ENCODE measurements around the gene TRABD2B. TPM values are rescaled to one million over a fixed set of nuclear protein-coding genes. Genes with fewer than 3 reads are reported as not detected.

The TRABD2B gene
- total RNA-seq, 2 donors from 2014 or later, result 1.1 to 2.1 TPM

DNA sequence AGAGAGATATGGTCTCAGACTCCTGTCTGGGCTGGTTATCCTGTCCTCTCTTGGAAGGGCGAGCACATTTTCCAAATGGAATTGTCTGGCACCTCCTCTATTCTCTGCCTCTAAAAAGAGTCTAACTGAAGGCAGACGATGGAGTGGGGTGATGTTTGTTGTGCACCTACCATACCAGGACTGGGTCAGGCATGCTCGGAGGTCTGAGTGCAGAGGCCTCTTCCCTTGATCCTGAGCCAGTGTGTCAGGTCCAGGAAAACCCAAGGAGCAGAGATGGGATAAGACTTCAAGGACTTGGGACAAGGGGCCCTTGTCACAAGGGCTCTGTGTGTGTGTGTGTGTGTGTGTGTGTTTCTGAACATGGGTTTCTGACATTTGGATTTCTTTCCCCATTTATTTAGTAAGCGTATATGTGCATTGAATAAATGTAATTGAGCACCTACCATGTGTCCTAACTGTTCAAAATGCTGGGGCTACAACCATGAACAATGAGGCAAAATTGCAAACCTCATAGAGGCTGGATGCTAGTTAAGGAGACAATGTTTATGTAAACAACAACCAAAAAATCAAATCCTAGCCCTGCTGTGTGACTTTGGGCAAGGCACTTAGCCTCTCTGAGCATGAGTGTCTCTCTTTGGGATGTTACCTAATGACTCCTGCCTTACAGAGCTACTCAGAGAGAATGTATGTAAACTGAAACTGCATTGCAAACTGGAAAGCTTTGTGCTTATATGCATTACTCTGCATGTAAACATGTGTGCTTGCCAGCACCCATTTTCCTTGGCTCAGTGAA lies 283.0 kb downstream of the TRABD2B start:
- Histone ChIP-seq H3K27me3 (replicated peaks; ENCODE audit: insufficient read depth) (peaks cover 9% of the 10 kb centered on the region), H3K4me1 (replicated peaks) (peaks cover 5% of the 10 kb centered on the region), H3K36me3 (no peaks in the 10 kb centered on the region), H3K27ac (no peak overlapping the region), H3K9me3 (no peaks in the 10 kb centered on the region), H3K4me3 (no peak overlapping the region)
- no peak for DNase-seq (ENCODE audit: low spot score)
- intact Hi-C loops (cut with DNase I), result no loop called here
- WGBS, result 84% methylated on average over 4 of the region's 4 CpGs
- TF ChIP-seq POLR2AphosphoS5 (IDR thresholded peaks at IDR 0.05) (no peak), POLR2A (IDR thresholded peaks at IDR 0.05) (no peak)
- TF ChIP-seq, protein P1, sequence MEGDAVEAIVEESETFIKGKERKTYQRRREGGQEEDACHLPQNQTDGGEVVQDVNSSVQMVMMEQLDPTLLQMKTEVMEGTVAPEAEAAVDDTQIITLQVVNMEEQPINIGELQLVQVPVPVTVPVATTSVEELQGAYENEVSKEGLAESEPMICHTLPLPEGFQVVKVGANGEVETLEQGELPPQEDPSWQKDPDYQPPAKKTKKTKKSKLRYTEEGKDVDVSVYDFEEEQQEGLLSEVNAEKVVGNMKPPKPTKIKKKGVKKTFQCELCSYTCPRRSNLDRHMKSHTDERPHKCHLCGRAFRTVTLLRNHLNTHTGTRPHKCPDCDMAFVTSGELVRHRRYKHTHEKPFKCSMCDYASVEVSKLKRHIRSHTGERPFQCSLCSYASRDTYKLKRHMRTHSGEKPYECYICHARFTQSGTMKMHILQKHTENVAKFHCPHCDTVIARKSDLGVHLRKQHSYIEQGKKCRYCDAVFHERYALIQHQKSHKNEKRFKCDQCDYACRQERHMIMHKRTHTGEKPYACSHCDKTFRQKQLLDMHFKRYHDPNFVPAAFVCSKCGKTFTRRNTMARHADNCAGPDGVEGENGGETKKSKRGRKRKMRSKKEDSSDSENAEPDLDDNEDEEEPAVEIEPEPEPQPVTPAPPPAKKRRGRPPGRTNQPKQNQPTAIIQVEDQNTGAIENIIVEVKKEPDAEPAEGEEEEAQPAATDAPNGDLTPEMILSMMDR (IDR thresholded peaks at IDR 0.05), result no peak

GRCh38 chr1:47713333-47713953 lies 283.7 kb downstream of the TRABD2B start:
- no peaks in the 10 kb centered on the region for H3K9me3 ChIP-seq
- peaks cover 9% of the 10 kb centered on the region for H3K4me1 ChIP-seq (replicated peaks)
- no peak overlapping the region for H3K27ac ChIP-seq
- peaks cover 16% of the 10 kb centered on the region for H3K27me3 ChIP-seq (replicated peaks; ENCODE audit: insufficient read depth)
- WGBS, result 86% methylated on average over 9 of the region's 9 CpGs
- H3K4me3 ChIP-seq, result no peak overlapping the region
- H3K36me3 ChIP-seq, result no peaks in the 10 kb centered on the region
- intact Hi-C loops (cut with DNase I), result no loop called here
- no peak for DNase-seq (ENCODE audit: low spot score)
- TF ChIP-seq POLR2A (IDR thresholded peaks at IDR 0.05) (no peak), POLR2AphosphoS5 (IDR thresholded peaks at IDR 0.05) (no peak)
- TF ChIP-seq, protein P1 (IDR thresholded peaks at IDR 0.05), result no peak

GRCh38 chr1:47712596-47713299 lies 284.4 kb downstream of the TRABD2B start:
- no peak overlapping the region for H3K27ac ChIP-seq
- TF ChIP-seq POLR2AphosphoS5 (IDR thresholded peaks at IDR 0.05), result no peak
- TF ChIP-seq, protein P1 (IDR thresholded peaks at IDR 0.05), result no peak
- TF ChIP-seq POLR2A (IDR thresholded peaks at IDR 0.05), result no peak
- H3K4me1 ChIP-seq (replicated peaks), result peaks cover 9% of the 10 kb centered on the region
- 81% methylated on average over 16 of the region's 16 CpGs for WGBS
- peaks cover 16% of the 10 kb centered on the region for H3K27me3 ChIP-seq (replicated peaks; ENCODE audit: insufficient read depth)
- H3K4me3 ChIP-seq, result no peak overlapping the region
- H3K9me3 ChIP-seq, result no peaks in the 10 kb centered on the region
- intact Hi-C loops (cut with DNase I), result no loop called here
- DNase-seq (ENCODE audit: low spot score), result no peak
- H3K36me3 ChIP-seq, result no peaks in the 10 kb centered on the region

DNA sequence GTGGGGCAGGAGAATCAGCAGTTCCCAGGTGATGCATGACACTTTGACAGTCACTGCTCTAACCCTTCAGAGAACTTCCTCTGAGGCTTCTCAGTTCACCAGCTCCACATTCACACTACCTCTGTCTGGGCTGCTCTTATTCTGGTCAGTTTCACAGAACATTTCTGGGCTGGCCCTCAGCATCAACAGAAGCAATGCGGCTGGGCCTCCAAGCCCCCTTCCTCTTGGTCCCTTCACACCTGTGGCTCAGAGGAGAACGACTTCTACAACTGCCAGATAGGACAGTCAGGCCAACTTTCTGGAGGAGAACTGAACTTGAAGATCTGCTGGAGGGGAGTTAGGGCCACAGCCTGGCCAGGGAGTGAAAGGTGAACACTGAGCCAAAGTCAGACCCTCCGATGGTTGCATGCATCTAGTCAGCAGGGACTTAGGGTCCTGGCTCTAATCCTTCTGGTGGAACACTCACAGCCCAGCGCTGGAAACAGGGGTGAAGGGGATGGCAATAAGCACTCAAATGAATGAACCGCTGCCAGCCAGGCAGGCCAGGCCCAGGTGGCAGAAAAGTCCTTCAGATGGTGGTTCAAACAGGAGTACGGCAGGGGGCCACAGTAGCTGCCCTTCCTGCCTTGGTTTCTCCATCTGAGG lies 285.2 kb downstream of the TRABD2B start:
- no peak overlapping the region for H3K4me3 ChIP-seq
- H3K27me3 ChIP-seq (replicated peaks; ENCODE audit: insufficient read depth), result peaks cover 16% of the 10 kb centered on the region
- peaks cover 9% of the 10 kb centered on the region for H3K4me1 ChIP-seq (replicated peaks)
- H3K27ac ChIP-seq, result no peak overlapping the region
- H3K9me3 ChIP-seq, result no peaks in the 10 kb centered on the region
- TF ChIP-seq POLR2A (IDR thresholded peaks at IDR 0.05) (no peak), POLR2AphosphoS5 (IDR thresholded peaks at IDR 0.05) (no peak)
- TF ChIP-seq, protein P1 (IDR thresholded peaks at IDR 0.05), result no peak
- no peak for DNase-seq (ENCODE audit: low spot score)
- intact Hi-C loops (cut with DNase I), result loop anchor here (2.0 kb wide), 1 partner anchor 275 kb away; no protein-coding TSS in a partner anchor
- WGBS, result 86% methylated on average over 6 of the region's 6 CpGs
- H3K36me3 ChIP-seq, result no peaks in the 10 kb centered on the region

Measured in prostate gland (tissue), 2 donors.